SHP77 treated with DMSO at 0.1 percent for 48 hours (cell line): ENCODE results near the gene PAX6.

Source experiments
- DNase-seq: peaks from one replicate; lab custom pipeline; 2025; lab: John Stamatoyannopoulos, UW

The PAX6 gene

DNA sequence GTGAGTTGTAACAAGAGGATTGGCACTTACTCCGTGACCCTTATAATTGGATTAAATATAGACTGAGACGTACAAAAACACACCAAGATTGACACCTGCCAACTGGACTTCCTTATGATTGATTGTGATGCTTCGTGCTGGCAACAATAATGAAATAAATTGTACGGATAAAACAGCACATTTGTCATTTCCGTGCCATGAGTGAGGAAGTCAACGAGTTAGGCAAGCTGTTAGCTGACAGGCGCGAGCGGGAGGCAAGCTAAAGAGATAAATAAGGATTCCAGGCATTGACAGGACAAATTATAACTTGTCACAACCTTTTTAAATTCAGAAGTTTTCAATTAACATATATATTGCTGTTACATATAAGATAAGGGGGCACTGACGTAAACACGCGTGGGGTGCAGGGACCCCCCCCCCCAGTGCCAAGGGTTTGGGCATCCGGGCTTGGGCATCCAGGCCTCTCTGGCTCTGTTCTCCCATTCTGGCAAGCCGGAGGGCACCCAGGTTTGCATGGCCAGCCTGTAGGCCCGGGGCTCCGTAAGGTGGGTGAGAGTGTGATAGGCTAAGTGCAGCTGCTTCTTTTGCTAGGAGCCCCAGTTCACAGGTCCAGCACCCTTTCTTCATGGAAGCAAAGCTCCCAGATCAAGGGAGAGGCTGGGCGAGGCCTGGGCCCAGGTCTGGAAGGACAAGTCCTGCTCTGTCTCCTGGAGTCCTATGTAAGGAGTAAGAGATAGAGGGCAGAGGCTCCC lies 11.2 kb upstream of the PAX6 start:
- no peak for DNase-seq

DNA sequence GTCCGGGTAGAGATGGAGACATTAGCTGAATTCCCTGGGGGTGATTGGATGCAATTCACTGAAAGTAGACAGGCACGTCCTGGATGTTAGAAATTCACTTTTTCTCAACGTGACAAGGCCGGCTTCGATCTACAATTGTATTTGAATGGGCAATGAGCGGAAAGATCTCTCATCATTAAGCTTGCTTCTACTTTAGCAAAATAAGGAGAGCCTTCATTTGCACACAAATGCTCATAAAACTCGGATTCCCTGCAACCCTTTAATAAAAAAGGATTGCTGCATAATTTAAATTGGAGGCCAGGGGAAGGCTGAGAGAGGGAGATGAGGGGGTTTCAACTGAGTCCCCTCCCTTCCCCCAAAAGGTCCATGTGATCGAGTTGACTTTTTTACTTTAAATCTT lies 10.6 kb upstream of the PAX6 start:
- no peak for DNase-seq

DNA sequence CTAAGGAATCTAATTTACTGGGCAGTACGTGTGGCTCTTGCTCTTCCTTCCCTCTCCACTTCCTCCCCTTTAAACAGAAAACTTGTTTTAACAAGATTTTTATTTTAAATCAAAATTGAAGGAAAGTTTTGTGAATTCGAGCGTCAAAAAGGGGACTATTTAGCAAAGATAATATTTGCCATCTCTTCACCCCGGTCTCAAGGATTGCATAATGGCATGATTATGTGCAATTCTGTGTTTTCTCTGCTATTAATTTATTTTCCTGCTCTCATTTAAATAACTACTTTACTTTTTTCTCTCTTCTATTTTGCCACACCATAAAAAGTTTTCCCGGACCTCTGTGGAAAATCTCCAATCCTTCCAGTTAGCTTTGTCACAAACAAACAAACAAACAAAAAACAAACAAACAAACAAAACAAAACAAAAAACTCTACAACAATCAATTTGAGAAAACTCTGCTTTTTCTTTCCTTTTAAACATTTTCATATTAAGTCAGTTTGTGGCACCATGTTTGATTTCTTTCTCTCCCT lies 10.2 kb upstream of the PAX6 start:
- no peak for DNase-seq

DNA sequence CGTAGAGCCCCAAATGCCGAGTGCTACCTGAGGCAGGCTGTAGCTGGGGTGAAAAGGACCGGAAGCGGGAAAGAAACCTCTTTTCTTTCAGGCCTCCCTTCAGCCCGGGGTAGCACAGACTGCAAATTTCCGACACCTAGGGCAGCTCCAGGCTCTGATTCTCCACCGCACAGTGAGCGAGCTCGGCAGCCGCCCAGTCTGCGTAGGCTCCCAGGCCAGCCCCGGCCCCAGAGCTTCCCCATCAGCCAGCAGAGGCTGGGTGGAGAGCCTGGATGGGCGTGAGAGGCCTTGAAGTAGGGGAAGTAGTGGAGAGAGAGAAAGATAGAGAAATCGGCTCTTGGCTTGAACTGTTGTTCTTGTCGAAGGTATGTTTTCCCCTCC lies 9.3 kb upstream of the PAX6 start:
- no peak for DNase-seq

DNA sequence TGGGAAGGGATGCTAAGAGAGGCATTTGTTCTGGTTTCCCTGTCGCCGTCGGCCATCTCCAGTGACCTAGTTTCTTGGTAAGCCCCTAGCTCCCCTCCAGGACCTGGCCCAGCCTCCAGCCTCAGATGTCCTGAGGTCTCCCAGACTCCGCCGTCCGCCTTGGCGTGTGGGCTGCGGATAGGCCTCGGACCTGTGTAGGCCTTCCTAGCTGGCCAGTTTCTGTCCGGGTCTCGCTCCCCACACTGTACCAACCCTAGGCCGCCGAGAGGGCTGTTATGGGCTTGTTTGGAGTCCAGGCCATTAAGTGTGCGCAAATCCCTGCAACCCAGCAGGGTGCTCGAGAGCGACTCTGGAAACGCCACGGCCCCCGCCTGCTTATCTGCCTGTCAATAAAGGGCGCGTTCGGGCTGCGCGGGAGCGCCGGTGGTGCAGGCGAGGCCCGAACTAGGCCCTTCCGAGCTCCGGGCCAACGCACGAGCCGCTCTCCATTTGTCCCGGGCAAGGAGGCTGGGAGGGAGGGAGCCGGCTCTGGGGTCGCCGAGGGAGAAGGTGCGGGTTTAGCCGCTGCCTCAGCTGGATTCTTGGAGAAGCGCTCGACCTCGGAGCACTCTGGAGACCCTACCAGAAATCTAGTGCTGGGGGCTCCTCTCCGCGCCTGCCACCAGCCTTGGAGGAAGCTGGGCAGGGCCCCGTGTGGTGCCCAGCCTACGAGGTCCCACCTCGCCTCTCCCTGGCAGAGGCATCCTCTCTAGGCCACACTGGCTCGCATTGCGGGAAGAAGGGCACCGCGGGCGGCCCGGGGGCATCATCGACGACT lies 8.7 kb upstream of the PAX6 start:
- DNase-seq: no peak

DNA sequence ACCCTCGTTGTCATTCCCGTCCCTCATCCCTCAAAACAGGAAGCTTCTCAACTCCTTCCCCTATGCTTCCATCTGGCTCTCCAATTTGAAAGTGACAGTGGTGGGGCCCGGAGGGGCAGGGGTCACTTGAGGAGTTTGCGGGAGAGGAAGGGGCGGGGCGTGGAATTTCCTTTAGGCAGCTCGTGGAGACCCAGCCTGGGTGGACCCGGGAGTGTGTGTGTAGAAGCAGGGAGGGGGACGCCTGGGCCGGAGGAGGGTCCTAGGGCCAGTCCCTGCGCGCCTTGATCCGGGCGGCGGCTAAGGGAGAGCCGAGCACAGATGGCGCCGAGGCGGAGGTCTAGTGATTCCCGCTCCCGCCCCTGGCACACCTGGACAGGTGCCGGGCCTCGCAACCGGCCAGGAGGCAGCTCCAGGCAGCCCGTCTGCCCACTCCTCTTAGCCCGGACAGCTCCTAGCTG lies 7.8 kb upstream of the PAX6 start:
- no peak for DNase-seq

DNA sequence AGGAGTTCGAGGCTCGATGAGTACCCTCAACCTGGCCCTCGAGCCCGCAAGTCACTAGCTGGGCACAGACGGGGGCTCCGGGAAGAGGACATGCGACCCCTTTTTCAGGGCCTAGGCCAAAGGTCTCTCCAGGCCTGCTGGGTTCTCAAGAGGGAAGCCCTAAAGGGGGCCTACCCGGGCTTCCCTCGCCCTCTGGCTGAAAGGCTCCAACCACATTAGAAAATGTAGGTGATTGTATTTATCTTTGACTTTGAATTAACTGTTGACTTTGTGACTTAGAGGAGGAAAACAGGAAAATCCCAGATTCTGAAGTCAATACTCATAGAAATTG lies 7.3 kb upstream of the PAX6 start:
- DNase-seq: no peak

DNA sequence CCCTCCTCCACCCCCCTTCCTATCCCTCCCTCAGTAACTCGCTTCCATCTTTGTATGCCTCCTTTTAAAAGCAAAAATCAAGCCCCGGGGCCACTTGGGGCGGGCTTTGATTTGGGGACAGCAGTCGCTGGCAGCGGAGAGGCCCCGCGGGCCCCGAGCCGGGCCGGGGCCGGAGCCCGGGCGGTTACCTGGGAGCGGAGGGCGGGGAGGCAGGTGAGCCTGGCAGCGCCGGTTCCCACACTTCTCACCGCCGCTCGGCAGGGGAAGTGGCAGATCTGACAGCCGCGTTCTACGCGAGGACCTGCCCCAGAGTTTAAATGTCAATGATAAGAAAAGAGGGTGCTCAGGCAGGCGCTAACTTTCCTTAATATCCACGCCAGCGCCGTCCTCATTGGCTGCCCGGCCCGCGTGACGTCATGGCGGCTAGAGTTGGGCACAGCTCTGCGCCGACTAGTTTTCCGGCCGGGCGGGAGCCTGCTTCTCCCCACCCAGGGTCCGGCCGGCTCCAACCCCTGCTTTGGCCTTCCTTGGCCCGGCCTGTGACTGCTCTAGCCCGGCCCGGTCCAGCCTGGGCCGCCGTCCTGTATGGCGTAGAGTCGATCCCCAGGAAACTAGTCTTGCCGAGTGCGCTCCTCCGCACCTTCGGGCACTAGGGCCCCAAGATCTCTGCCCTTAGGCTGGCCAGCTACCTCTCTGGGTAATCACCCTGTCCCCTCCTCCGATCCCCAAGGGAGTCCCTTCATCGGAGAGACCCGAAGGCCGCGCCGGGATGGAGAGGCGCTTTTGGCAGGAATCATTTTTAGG lies 6.7 kb upstream of the PAX6 start:
- DNase-seq: no peak

DNA sequence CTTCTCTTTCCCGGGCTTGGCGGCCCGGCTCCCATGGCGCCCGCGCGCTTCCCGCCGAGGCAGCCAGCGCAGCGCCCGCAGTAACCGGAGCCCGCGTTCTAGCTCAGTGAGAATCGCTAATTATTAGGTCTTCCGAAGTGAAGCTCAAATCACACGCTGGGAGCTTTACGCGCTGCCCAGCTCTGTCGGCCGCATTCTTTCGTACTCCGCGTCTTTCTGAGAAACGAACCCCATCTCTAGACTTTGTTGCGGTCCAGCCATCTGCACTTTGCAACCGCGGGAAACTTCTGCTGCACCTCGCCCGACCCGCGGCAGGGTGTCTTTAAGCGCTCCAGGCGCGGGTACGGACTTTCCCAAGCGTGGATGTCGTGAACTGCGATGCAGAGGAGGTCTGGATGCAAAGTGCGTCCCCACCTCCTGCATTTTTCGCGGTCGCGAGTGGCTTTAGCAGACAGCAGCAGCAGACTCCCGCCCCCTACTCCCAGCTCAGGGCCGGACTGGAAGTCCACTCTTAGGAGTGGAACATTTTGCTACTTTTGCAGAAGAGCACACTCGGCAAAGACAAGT lies 6.0 kb upstream of the PAX6 start:
- DNase-seq: no peak

DNA sequence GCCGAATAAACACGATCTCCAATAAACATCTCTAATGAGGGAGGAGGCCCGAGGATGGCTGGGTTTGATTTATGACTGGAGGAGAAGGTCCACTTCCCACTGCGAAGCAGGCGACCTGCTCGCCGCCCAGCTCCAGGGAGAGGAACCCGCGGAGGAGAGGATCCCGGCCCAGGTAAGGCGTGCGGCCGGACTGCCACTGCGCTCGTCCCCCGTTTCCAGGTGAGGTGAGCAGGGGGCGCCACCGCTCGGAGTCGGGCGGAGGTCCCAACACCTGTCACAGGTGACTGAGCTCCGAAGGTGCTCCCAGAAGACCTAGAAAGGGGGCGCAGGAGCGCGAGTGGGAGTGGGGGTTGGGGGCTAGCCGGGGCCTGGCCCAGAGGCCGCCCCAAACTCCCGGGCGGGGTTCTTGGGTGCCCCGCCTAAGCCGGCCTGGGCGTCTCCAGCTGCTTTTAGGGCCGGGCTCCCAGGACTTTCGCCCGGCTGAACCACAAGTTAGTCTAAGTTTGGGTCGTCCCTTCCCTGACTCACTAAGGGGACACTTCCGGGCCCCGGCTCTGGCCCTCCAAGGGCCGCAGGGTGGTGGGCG lies 5.4 kb upstream of the PAX6 start:
- no peak for DNase-seq

DNA sequence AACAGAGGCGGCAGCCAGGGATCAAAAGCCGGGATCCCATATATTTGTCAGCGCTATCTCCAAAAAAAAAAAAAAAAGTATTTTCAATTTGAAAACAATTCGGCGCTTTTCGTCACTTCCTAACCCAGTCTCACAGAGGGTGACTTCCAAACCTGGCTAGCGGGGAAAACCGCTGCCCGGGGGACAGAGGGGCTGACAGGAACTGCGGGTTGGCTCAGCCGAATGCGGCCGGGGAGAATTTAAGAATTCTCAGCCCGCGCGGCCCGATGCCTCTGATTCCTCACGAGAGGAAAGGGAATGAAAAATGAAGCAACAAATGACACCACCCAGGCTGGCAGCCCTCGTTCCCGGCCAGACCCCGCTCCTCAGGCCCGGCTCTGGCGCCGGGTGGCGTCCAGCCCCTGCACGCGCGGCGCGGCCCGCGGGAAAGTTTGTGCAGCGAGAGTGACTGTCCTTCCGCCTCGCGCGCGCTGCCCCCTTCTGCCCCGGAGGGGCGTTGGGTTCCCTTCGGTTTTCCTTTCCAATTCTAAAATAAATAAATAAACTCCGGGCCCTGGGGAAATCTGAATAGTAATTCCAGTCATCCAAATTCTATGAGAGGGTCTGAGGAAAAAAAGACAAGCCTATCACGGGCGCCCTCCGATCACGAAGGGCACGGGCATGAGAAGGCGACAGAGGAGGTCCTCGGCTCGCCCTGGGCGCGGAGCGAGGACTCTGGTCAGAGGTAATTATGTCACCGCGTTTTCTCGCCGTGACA lies 4.8 kb upstream of the PAX6 start:
- DNase-seq: no peak

DNA sequence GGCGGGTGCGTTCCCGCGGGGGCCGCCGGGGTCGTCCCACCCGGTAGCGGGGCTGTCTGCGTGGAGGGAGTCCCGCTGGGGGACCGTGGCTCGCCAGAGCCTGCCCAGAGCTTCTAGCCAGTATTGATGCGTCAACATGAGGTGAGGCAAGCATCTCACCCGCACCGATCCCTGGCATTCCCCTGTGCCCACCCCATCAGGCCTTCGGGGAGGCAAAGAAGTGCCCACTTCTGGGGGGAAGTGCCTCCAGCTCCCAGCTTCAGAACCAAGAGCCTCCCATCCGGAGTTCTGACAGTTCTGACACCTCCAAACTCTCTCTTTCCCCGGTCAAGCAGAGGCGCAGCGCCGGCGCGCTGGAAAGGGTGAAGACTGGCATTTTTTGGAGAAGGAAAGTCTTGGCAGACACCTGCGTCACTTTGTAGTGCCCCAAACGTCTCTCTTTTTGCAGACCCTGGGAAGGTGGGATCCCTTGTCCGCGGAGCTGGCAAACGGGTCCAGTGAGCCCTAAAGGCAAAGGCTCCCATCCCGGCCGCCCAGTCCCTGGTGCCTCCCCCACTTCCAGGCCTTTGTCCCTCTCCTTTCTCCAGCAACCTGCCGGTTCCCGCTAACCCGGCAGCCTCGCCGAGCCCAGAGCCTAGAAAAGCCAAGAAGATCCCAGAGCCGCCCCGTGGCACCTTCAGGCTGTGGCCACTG lies 3.2 kb upstream of the PAX6 start:
- DNase-seq: no peak

DNA sequence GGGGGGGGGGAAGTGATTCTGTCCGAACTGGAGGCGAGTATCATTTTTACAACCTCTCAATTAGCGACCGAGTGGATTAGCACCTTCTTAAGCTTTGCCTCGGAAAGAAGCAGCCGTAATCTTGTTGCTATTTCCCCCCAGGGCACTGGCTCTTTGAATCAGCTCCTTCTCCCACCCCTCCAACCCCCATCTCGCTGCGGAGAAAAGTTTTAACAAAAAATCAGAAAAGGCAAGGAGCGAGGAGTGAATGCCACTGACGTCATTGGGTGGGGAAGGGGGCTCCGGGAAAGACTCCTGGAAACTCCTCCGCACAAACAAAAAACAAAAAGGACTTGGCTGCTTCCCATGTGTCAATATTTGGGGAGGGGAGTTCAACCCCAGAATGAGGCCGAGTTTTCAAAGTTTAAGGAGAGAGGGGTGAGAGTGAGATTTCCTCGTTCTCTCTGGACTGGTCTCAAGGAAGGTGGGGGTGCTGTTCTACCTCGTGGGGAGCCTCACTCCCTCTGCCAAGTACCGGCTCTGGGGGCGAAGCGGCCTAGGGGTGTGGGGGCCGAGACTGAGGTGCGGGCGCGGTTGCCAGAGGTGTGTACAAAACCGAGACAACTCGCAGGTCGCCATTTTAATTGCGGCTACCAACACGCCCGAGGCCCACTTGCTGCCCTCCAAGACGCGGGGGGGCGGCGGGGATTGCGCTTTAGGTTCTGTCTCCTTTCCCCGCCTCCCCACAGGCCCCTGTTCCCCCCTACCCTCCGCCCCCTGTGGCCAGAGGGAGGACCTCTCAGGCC lies 2.5 kb upstream of the PAX6 start:
- DNase-seq: no peak

DNA sequence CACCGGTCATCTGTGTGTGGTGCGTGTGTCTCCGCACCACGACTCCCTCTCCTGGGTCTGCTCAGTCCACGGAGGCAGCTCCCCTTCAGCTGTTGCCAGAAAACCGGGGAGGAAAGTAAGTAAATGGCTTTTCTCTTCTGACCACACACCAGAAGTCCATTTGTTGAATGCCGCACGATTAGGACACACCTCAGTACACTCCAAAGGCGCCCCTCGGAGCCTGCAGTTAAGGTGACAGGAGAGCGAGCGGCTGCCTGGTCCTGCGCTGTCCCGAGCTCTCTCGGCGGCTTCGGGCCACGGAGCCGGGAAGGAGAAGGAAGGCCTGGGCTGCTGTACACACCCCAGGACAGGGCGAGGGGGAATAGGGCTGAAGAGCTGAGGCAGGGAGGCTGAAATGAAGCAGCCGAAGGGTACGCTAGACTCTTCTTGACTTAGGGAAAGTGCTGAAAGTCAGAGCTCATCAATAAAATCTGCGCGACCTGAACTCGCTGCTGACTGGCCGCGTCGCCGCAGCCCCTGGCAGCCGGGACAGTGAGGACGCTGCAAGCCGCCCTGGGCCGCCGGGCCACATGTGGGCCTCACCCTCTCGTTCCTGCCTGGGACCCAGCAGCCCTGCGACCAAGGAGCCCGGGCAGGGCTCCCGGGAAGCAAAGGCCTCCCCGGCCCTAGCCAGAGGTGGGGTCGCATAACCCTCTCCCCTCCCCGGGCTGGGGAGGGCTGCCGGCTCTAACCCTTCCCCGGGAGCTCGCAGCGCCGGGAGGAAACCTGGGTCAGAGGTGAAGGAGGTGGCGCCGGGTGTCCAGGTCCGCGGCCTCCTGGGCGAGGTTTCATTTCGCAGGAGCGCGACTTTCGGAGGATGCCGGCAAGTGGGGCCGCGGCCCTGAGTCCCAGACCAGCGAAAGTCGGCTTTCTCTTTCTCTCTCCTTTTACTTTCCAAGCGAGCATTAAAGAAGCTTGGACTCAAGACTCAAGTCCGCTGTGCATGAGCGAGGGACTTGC lies 1.6 kb upstream of the PAX6 start:
- DNase-seq: no peak

DNA sequence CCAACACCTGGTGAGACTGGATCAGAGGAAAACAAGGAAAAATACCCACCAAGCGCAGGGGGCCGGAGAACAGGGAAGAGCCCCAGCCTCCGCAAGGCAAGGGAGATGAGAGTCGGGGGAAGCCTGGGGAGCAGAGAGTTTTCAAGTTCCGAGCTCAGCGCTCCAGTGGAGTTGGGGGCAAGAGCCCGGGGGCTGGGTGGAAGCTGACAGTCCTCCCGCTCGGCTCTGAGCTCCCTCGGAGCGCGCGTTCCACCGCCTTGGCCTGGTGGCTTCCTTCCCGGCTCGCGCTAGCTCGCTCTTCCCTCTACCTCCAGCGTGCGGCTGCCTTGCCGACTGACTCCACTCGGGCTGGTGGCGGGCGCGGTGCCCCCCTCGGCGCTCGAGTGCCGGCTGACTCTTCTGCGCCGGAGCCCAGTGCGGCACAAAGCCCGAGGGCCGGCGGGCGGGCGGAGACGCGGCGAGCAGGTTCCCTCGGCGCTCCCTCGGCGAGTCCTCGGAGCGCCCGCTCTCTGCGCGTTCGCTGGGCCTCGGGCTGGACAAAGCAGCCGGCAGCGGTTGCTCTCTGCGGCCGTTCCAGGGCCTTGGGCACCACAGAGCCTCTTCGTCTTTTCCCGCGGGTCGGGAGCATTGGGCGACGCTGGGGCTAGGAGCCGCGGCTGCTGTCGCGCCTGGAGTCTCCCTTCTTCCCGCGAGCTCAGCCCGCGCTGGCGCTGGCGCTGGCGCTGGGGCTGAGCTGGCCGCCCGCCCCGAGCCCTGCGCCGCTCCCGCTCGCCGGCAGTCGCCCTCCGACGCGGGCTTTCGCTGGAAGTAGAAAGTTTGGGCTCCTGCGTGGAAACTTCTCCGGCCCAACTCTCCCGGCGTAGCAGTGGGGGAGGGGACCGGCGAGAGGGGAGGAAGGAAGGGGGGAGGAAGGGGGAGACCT lies 1.0 kb downstream of the PAX6 start:
- no peak for DNase-seq

DNA sequence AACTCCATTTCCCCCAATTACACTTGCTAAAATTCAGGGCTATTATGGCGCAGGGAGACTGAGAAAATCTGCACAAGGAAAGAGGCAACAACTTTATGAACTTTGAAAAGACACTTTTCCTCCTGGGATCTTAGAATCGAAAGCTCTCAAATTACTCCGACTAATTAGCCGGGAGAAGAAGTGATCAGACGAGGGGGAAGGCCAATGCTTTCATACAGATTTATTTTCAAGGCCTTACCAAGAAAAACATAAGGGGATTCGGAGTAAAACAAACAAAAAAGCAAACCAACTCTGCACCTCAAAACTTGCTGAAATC lies 1.6 kb downstream of the PAX6 start:
- DNase-seq: no peak

DNA sequence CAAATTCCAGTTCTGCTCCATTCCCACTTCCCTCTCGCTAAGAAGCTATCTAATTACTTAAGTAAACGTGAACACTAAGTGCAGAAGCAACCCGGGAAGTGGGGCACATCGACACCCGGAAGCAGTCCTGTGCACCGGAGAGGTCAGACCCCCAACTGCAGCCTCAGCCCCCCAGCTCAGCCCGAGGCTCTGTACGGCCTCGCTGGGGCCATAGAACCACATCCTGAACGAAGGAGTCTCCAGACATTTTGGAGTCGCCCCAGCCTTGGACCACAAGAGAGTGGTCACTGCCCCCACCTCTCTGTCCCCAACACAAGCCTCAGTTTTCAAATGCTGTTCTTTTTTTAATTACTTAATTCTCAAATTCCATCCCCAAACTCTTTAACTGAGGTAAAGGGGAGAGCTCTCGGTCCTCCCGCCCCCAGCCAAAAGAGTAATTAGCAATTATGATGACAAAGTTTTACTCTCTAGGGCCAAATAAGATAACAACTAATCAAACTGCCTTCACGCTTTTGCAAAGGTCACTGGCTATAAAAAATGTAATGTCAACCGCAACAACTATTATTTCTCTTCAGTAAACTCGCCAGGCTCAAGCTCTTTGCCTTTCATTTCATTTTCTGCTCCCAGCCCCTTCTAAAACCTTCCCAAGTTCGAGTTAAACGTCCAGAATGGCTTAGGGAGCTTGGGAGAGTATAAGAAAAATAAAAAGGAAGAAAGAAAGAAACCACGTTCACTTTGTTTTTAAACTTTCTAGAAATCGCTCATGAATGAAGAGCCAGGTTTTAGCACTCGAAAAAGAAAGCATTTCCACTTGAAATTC lies 2.2 kb downstream of the PAX6 start:
- DNase-seq: no peak
